ENCODE measurements around the gene EFHC2. TPM values are rescaled to one million over a fixed set of nuclear protein-coding genes. Genes with fewer than 3 reads are reported as not detected.

EFHC2 gene, protein sequence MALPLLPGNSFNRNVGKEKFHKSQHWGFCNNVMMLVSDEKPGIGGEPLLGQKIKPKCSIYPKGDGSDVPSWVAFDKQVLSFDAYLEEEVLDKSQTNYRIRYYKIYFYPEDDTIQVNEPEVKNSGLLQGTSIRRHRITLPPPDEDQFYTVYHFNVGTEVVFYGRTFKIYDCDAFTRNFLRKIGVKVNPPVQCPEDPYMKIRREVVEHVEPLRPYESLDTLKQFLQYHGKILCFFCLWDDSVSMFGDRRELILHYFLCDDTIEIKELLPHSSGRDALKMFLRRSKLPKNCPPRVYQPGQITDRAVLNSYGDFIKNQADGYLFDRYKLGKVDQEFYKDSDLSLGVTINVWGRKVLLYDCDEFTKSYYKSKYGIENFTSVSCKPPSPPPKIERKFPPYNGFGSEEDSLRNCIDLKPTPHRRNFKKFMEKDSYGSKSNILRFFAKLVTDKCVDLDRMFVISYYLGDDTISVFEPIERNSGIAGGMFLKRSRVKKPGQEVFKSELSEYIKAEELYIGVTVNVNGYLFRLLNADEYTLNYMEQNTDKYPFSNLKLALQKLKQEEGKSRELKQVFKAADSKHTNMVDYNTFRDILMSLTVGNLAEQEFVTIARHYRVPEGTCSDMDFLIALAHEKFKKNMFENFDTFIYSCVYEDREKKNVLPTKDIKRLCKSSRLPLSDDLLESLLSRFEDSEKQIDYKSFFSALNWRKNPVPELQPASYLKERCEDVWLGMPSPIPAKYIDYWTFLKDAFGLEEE
- 1.5 to 2.4 TPM (median 2.0 TPM) in 3 replicates for total RNA-seq

GRCh38 chrX:44343412-44344141 lies at the start of gene EFHC2:
TSS of gene EFHC2 (minus strand) at chrX:44343672. CDS start at chrX:44343588, 84 bp downstream.
- peak; percentile 23 to 46 for DNase-seq (ENCODE audit: low spot score in 2 of 2, unreplicated experiment in 2 of 2)
- H3K36me3 Mint-ChIP-seq = no peaks in the 10 kb centered on the region
- peak within 1 kb of the TSS; percentile 64 for H3K27ac Mint-ChIP-seq
- peak within 1 kb of the TSS; percentile 73 for H3K4me3 Mint-ChIP-seq
- peaks cover 2% of the 10 kb centered on the region for H3K4me1 Mint-ChIP-seq
- H3K27me3 Mint-ChIP-seq (ENCODE audit: low read depth) = no peaks in the 10 kb centered on the region
- H3K9me3 Mint-ChIP-seq = peaks cover 15% of the 10 kb centered on the region
- TF ChIP-seq, protein P1, sequence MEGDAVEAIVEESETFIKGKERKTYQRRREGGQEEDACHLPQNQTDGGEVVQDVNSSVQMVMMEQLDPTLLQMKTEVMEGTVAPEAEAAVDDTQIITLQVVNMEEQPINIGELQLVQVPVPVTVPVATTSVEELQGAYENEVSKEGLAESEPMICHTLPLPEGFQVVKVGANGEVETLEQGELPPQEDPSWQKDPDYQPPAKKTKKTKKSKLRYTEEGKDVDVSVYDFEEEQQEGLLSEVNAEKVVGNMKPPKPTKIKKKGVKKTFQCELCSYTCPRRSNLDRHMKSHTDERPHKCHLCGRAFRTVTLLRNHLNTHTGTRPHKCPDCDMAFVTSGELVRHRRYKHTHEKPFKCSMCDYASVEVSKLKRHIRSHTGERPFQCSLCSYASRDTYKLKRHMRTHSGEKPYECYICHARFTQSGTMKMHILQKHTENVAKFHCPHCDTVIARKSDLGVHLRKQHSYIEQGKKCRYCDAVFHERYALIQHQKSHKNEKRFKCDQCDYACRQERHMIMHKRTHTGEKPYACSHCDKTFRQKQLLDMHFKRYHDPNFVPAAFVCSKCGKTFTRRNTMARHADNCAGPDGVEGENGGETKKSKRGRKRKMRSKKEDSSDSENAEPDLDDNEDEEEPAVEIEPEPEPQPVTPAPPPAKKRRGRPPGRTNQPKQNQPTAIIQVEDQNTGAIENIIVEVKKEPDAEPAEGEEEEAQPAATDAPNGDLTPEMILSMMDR (IDR thresholded peaks at IDR 0.05; ENCODE audit: unreplicated experiment) = no peak

- peaks cover 35% of the 10 kb centered on the region for H3K9me3 Mint-ChIP-seq
These were observed 49.3 kb upstream of the EFHC2 start for GRCh38 chrX:44392767-44393166.

GRCh38 chrX:44384688-44385338 lies 41.3 kb upstream of the EFHC2 start:
- Mint-ChIP-seq H3K27me3 (ENCODE audit: low read depth) (no peaks in the 10 kb centered on the region), H3K4me1 (no peaks in the 10 kb centered on the region), H3K4me3 (no peak overlapping the region), H3K9me3 (peaks cover 22% of the 10 kb centered on the region), H3K27ac (no peak overlapping the region), H3K36me3 (no peaks in the 10 kb centered on the region)
- TF ChIP-seq, protein P1 (IDR thresholded peaks at IDR 0.05; ENCODE audit: unreplicated experiment) = no peak
- no peak for DNase-seq (ENCODE audit: low spot score in 2 of 2, unreplicated experiment in 2 of 2)

More at GRCh38 chrX:44392767-44393166, 49.3 kb upstream of the EFHC2 start:
- no peak overlapping the region for H3K4me3 Mint-ChIP-seq
- no peaks in the 10 kb centered on the region for H3K4me1 Mint-ChIP-seq
- DNase-seq (ENCODE audit: low spot score in 2 of 2, unreplicated experiment in 2 of 2) = no peak
- H3K27me3 Mint-ChIP-seq (ENCODE audit: low read depth) = no peaks in the 10 kb centered on the region
- H3K36me3 Mint-ChIP-seq = no peaks in the 10 kb centered on the region
- TF ChIP-seq, protein P1 (IDR thresholded peaks at IDR 0.05; ENCODE audit: unreplicated experiment) = no peak
- no peak overlapping the region for H3K27ac Mint-ChIP-seq

DNA sequence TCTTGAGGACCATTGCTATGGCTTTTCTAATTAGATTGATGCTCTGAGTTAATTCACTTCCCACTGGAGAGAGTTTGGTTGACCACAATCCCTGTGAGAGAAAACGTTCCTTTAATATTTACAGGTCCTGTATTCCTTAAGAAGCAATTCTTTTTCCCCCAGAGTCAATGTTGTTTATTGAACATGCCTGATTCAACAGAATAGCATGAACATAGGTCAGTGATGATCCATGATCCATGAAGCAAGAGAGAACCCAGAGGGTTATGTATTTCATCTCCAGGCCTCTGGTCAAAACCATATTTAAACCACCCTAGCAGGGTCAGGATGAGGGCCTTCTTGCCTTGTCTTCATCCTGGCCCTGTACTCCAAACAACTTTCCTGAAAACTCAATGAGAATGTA lies 39.4 kb upstream of the EFHC2 start:
- Mint-ChIP-seq H3K27ac (no peak overlapping the region), H3K4me3 (no peak overlapping the region), H3K4me1 (no peaks in the 10 kb centered on the region), H3K9me3 (peaks cover 19% of the 10 kb centered on the region), H3K27me3 (ENCODE audit: low read depth) (no peaks in the 10 kb centered on the region), H3K36me3 (no peaks in the 10 kb centered on the region)
- no peak for DNase-seq (ENCODE audit: low spot score in 2 of 2, unreplicated experiment in 2 of 2)
- TF ChIP-seq, protein P1 (IDR thresholded peaks at IDR 0.05; ENCODE audit: unreplicated experiment) = no peak

GRCh38 chrX:44352758-44353157 lies 9.3 kb upstream of the EFHC2 start:
- Mint-ChIP-seq H3K27ac (no peak overlapping the region), H3K4me3 (no peak overlapping the region), H3K36me3 (no peaks in the 10 kb centered on the region), H3K27me3 (ENCODE audit: low read depth) (no peaks in the 10 kb centered on the region), H3K4me1 (peaks cover 11% of the 10 kb centered on the region), H3K9me3 (peaks cover 19% of the 10 kb centered on the region)
- no peak for DNase-seq (ENCODE audit: low spot score in 2 of 2, unreplicated experiment in 2 of 2)
- TF ChIP-seq, protein P1 (IDR thresholded peaks at IDR 0.05; ENCODE audit: unreplicated experiment) = no peak

Measured in mesothelial cell of epicardium (in vitro differentiated cells).